ENCODE data around the gene DNAI1. TPM values are rescaled to one million over a fixed set of nuclear protein-coding genes. Genes with fewer than 3 reads are reported as not detected.
"Not testable (repeated sequence)": the region's sequence is repeated elsewhere in the genome, so short reads cannot be mapped to it uniquely, and the experiment has no call there.

The DNAI1 gene
- polyA plus RNA-seq, 3 donors: 0.10 to 0.26 TPM; not detected in 1

DNA sequence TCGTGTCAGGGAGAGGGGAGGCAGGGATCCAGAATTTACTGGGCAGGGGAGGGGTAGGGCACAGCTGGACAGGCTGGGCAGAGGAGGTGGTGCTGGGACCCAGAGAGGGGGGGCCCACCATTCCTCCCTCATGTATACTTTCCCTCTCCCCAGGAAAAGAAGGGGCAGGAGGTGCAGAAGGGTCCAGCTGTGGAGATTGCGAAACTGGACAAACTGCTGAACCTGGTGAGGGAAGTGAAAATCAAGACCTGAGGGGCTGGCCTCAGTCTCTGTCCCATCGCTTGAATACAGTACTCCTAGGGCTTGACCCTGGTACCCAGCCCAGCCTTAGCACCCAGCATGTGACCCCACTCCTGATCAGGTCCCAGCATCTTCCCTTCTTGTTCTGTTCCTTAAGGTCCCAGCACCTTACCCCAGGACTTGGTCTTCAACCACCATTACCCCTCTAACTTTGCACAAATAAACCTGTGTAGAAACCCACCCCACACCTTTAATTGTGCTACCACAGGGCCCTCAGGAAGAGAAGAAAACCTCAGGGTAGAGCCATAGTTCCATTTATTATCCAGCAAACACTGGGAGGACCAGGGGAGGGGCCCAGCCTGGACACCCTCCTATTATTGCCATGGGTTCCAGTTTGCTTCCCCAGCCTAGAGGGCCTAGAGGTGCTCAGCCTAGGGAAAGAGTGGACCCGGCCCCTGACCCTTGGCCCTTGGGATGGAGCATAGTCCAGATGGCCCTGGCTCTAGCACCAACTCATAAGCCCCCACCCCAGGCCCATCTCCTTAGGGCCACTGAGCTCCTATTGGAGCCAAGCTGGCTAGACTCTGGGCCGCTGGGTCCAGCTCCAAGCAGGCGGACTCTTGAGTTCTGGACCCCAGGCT is 62.1 kb downstream of the DNAI1 start:
- WGBS, 3 donors: 93 to 96% (median 95%) methylated on average over 6 of the region's 6 CpGs
- H3K27ac ChIP-seq (ENCODE audit: low read depth, low read length): no peak overlapping the region

DNA sequence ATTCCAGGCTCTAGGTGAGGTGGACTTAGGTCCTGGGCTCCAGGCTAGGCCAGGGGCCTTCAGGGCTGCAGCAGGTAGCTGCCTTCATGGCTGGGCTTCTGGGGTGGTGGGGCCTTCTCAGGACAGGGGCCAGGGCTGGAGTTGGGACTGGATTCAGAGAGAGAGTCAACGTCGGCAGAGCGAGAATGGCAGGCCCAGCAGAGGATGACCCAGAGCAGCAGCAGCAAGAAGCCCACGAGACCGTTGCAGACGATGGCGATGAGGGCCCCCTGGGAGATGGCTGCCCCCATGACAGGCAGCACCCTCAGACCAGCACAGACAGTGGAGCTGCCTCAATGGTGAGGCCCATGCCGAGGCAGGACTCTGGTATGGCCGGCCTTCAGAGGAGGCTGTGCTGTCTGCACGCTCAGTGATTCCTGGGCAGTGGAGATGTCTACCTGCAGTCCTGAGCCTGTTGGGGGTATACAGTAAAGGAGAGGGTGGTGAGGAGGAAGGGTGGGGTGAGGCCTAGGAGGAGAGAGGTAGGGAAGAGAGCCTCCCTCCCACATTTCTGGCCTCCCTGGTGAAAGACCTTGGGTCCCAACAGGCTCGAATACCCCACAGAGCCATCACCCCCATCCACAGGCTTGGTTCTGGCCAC is 62.9 kb downstream of the DNAI1 start:
- 96 to 99% (median 97%) methylated on average over 11 of the region's 11 CpGs for WGBS, 3 donors
- no peak overlapping the region for H3K27ac ChIP-seq (ENCODE audit: low read depth, low read length)

DNA sequence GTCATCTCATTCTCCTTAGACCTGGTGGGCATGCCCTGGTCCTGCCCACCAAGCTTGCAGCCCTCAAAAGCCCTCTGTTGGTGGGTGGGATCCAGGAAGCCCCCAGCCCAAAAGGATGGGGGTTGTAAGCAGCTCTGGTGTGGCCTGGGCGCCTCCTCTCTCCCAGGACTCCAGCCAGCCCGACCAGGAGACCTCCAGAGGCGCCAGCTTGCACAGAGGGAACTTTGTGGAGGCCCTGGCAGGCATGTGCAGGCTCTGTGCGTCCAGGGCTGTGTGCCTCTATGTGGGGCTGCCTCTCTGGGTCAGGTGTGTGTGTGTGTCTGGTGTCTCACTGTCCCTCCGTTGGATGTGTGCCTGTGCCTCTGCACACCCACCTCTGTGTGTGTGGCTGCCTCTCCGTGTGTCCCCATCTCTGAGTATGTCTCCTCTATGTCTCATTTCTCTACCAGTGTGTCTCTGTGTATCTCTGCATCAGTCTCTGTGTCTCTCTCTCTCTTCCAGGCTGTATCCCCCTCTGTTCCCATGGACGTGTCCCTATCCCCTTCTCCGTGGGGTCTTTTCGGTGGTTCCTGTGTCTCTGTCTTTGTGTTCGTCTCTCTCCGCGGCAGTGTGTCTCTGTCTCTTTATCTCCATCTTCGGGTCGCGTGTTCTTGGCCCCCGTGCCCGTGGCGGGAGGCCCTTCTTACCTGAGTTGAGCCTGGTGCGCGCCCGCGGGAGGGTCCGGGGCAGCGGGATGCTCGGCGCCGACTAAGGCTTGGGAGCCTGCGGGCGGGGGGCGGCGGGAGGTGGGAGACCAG is 63.7 kb downstream of the DNAI1 start:
- WGBS, 3 donors: 15 to 23% (median 21%) methylated on average over 27 to 31 of the region's 31 CpGs
- no peak overlapping the region for H3K27ac ChIP-seq (ENCODE audit: low read depth, low read length)

DNA sequence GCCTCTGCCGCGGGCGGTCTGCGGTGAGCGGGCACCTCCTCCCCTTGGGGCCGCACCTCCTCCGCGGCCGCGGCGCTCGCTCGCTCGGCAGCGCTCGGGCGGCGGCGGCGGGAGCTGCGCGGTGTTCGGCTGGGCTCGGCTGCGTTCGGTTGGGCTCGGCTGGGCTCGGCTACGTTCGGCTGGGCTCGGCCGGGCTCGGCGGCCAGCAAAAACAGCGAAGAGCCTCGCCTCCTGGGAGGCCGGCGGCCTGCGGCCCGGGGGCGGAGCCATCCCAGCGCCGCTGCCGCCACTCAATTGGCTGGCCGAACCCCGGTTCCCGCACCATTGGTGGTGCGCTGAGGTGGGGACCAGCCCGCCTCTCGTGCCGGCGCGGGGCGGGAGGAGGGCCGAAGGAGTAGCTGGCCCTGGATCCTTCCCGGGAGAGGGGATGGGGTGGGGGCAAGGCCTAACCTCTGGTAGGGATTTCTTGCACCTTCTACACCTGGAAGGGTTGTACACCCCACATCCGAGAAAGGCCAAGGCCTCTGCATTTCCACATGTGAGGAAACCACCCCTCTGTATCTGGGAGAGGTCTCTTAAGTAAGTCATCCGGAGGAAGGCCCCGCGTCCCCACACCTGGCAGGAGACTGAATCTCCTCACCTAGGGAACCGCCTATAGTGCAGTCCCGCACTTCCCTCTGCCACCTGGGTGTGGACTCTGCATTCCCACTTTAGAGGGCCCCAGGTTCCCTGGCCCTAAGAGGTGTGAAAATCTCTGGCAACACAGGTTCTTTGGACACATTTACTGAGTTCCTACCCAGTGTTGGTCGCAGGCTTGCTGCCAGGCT is 64.6 kb downstream of the DNAI1 start, which contains the start of gene ENHO:
TSS of gene ENHO (minus strand) at position 20 of the 827 bp plus-strand sequence. CDS start 1,295 bp downstream, outside the sequence.
- 4 to 6% (median 4%) methylated on average over 59 to 63 of the region's 63 CpGs for WGBS, 3 donors
- no peak within 1 kb of the TSS for H3K27ac ChIP-seq (ENCODE audit: low read depth, low read length)

DNA sequence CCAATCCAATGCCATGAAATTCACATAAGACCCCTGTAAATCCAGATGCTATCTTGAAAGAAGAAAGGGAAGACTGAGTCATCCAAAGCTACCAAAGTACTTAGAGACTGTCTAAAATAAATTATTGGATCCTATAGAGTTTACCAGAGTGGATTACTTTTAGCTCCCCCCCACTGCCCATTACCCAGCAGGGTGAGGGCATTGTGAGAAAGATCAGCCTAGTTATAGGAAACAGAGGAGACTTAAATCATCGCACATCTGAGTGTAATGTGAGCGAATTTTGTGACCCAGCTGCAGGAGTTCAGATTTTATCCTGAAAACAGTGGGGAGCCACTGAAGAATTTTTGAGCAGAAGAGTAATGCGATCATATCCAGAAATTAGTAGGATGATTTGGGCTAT is 65.7 kb downstream of the DNAI1 start:
- WGBS, 3 donors: 83 to 91% (median 85%) methylated on average over 3 of the region's 3 CpGs

GRCh38 chr9:34526026-34526425 is 67.4 kb downstream of the DNAI1 start:
- H3K27ac ChIP-seq (ENCODE audit: low read depth, low read length): no peak overlapping the region
- WGBS, 3 donors: 69 to 77% (median 74%) methylated on average over 2 of the region's 2 CpGs

More for the DNA sequence above, 65.7 kb downstream of the DNAI1 start:
- H3K27ac ChIP-seq (ENCODE audit: low read depth, low read length): no peak overlapping the region

DNA sequence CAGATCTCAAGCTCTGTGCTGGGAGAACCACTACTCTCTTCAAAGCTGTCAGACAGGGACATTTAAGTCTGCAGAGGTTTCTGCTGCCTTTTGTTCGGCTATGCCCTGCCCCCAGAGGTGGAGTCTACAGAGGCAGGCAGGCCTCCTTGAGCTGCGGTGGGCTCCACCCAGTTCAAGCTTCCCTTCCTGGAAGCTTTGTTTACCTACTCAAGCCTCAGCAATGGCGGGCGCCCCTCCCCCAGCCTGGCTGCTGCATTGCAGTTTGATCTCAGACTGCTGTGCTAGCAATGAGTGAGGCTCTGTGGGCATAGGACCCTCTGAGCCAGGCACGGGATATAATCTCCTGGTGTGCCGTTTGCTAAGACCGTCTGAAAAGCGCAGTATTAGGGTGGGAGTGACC is 73.4 kb downstream of the DNAI1 start:
- H3K27ac ChIP-seq (ENCODE audit: low read depth, low read length): not testable (repeated sequence)
- 83 to 89% (median 88%) methylated on average over 7 of the region's 8 CpGs for WGBS, 3 donors

GRCh38 chr9:34536685-34537084 is 78.1 kb downstream of the DNAI1 start:
- WGBS, 3 donors: 40 to 63% (median 56%) methylated on average over 7 of the region's 7 CpGs
- H3K27ac ChIP-seq (ENCODE audit: low read depth, low read length): no peak overlapping the region

DNA sequence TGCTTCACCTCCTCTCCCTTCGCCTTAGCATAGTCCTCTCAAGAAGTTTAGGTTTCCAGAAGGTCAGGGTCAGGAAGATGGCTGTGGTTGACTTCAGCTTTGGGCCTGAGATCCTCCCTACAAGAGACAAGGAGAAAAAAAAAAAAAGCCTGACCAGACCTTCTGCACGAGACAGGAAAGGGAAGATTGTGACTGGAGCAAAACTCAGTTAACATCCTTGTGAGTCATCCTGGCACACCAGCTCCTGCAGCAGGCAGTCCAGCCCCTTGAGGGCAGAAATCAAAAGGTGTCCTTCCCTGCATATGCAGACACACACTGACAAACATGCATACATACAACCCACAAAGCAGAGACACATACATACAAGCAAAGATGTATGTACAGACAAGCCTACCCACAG is 82.2 kb downstream of the DNAI1 start:
- no peak overlapping the region for H3K27ac ChIP-seq (ENCODE audit: low read depth, low read length)
- 60 to 83% (median 64%) methylated on average over 2 of the region's 2 CpGs for WGBS, 3 donors

GRCh38 chr9:34541540-34541939 is 82.9 kb downstream of the DNAI1 start:
- WGBS, 3 donors: 72 to 83% (median 76%) methylated on average over 7 of the region's 7 CpGs
- no peak overlapping the region for H3K27ac ChIP-seq (ENCODE audit: low read depth, low read length)

GRCh38 chr9:34544035-34544434 is 85.4 kb downstream of the DNAI1 start:
- WGBS, 3 donors: 26 to 68% (median 55%) methylated on average over 5 of the region's 5 CpGs
- no peak overlapping the region for H3K27ac ChIP-seq (ENCODE audit: low read depth, low read length)

- whole genome bisulfite sequencing, 3 donors: 86 to 90% (median 87%) methylated on average over 6 of the region's 6 CpGs
- H3K27ac ChIP-seq (ENCODE audit: low read depth, low read length): no peak overlapping the region
These were observed 86.9 kb downstream of the DNAI1 start for GRCh38 chr9:34545497-34545896.

- WGBS, 3 donors: 83 to 87% (median 87%) methylated on average over 7 of the region's 7 CpGs
- H3K27ac ChIP-seq (ENCODE audit: low read depth, low read length): no peak overlapping the region
These were observed 87.7 kb downstream of the DNAI1 start for GRCh38 chr9:34546102-34546833.

DNA sequence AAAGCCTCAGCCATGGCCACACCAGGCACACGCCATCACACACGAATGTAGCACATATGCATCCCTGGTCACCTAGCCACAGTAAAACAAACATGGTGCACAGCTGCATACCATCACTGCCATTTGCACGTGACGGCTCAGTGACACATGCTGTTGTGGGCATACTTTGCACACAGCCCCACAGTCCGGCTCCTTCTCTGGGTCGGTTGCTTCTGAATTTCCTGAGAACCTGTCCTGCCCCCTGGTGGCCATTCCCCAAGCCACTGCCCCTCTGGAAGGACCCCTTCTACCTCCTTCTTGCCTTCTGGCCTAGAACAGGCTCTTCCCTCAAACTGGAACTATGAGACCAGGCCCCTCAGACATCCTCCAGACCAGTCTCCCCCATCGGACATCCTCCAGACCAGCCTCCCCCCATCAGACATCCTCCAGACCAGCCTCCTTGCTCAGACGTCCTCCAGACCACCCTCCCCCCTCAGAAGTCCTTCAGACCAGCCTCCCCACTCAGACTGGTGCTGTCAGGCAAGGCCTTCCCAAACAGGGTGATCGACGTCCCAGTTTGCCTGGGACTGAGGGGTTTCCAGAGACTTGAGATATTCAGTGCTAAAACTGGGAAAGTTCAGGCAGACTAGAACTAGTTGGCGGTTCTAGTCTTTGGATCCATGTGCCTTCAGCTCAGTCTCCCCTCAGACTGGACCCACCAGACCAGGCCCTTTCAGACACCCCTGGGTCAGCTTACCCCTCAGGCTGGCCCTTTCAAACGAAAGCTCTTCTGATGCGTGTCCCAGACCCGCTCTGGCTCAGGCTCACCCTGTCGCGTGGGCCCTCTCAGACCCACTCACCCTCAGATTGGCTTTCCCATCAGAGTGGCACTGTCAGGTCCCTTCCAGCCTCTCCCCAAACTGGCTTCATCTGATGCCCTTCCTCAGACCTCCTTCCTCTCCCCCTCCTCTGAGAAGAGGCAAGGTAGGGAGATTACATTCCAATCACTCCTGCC is 88.5 kb downstream of the DNAI1 start:
- WGBS, 3 donors: 58 to 73% (median 60%) methylated on average over 16 of the region's 16 CpGs
- H3K27ac ChIP-seq (ENCODE audit: low read depth, low read length): no peak overlapping the region

- 8 to 13% (median 13%) methylated on average over 13 of the region's 13 CpGs for WGBS, 3 donors
- no peak overlapping the region for H3K27ac ChIP-seq (ENCODE audit: low read depth, low read length)
These were observed 89.5 kb downstream of the DNAI1 start for GRCh38 chr9:34547960-34548611.

DNA sequence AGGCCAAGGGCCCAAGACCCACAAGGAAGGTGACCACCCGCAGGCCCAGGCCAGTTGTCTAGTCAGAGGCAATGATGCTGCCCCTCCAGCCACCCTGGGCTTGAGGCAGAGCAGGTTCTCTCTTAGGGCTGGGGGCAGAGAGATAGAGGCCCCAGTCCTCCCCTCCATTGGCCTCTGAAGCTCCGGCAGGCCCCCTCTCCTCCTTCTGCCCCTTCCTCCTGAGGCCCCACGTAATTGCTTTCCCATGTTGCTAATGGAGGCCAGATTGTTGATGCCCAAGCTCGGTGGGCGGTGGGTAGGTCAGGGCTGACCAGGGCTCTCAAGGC is 90.8 kb downstream of the DNAI1 start:
- WGBS, 3 donors: 88 to 91% (median 88%) methylated on average over 5 of the region's 5 CpGs
- no peak overlapping the region for H3K27ac ChIP-seq (ENCODE audit: low read depth, low read length)
